ENCODE measurements around the gene WNT7A. TPM values are rescaled to one million over a fixed set of nuclear protein-coding genes. Genes with fewer than 3 reads are reported as not detected.
A peak's percentile ranks its signal among the peaks of the same experiment; 100 is the strongest.

WNT7A gene
- total and polyA plus RNA-seq, 5 donors: not detected

- Histone ChIP-seq H3K9me3 (ENCODE audit: control insufficient read depth, low read length) (no peaks in the 10 kb centered on the region), H3K4me3 (ENCODE audit: low read length) (peak overlapping the region; percentile 71), H3K27me3 (ENCODE audit: control insufficient read depth, insufficient read depth) (no peaks in the 10 kb centered on the region), H3K27ac (ENCODE audit: low read length) (no peak overlapping the region), H3K4me1 (ENCODE audit: control insufficient read depth, insufficient read depth, low read length) (peaks cover 3% of the 10 kb centered on the region)
- DNase-seq (peak in 1 of 3 donors; percentile 54), ATAC-seq (no peak)
- intact Hi-C loops (cut with DNase I): loop anchor here in 2 of 4 donors (10.0 kb wide), 2 partner anchors 230 to 580 kb away; partner anchors contain the start of genes CHCHD4 (in 1 of the 2) and TMEM43 (in 1 of the 2)
- 30% methylated on average over 20 of the region's 20 CpGs for WGBS
Observed at GRCh38 chr3:13894807-13895154, 14.9 kb upstream of the WNT7A start.

- no peak for DNase-seq
- Histone ChIP-seq H3K27ac (ENCODE audit: low read length) (no peak overlapping the region), H3K4me3 (ENCODE audit: low read length) (no peak overlapping the region), H3K4me1 (ENCODE audit: control insufficient read depth, insufficient read depth, low read length) (peaks cover 3% of the 10 kb centered on the region), H3K9me3 (ENCODE audit: control insufficient read depth, low read length) (no peaks in the 10 kb centered on the region), H3K27me3 (ENCODE audit: control insufficient read depth, insufficient read depth) (no peaks in the 10 kb centered on the region)
- WGBS: 56% methylated on average over 13 of the region's 13 CpGs
- ATAC-seq: no peak
- intact Hi-C loops (cut with DNase I): loop anchor here in 2 of 4 donors (10.0 kb wide), 2 partner anchors 231 to 581 kb away; partner anchors contain the start of genes CHCHD4 (in 1 of the 2) and TMEM43 (in 1 of the 2)
Observed at GRCh38 chr3:13894096-13894806, 14.4 kb upstream of the WNT7A start.

GRCh38 chr3:13892304-13892703 is 12.4 kb upstream of the WNT7A start:
- WGBS: 94% methylated on average over 2 of the region's 2 CpGs
- H3K27me3 ChIP-seq (ENCODE audit: control insufficient read depth, insufficient read depth): no peaks in the 10 kb centered on the region
- ATAC-seq (no peak), DNase-seq (no peak)
- no peak overlapping the region for H3K4me3 ChIP-seq (ENCODE audit: low read length)
- peaks cover 3% of the 10 kb centered on the region for H3K4me1 ChIP-seq (ENCODE audit: control insufficient read depth, insufficient read depth, low read length)
- intact Hi-C loops (cut with DNase I): loop anchor here in 2 of 4 donors (10.0 kb wide), 2 partner anchors 232 to 582 kb away; partner anchors contain the start of genes CHCHD4 (in 1 of the 2) and TMEM43 (in 1 of the 2)
- H3K9me3 ChIP-seq (ENCODE audit: control insufficient read depth, low read length): no peaks in the 10 kb centered on the region
- H3K27ac ChIP-seq (ENCODE audit: low read length): no peak overlapping the region

GRCh38 chr3:13891492-13892073 is 11.7 kb upstream of the WNT7A start:
- DNase-seq (no peak), ATAC-seq (no peak)
- H3K27ac ChIP-seq (ENCODE audit: low read length): no peak overlapping the region
- peaks cover 3% of the 10 kb centered on the region for H3K4me1 ChIP-seq (ENCODE audit: control insufficient read depth, insufficient read depth, low read length)
- intact Hi-C loops (cut with DNase I): loop anchor here in 2 of 4 donors (10.0 kb wide), 2 partner anchors 233 to 583 kb away; partner anchors contain the start of genes CHCHD4 (in 1 of the 2) and TMEM43 (in 1 of the 2)
- H3K9me3 ChIP-seq (ENCODE audit: control insufficient read depth, low read length): no peaks in the 10 kb centered on the region
- WGBS: 74% methylated on average over 5 of the region's 5 CpGs
- no peaks in the 10 kb centered on the region for H3K27me3 ChIP-seq (ENCODE audit: control insufficient read depth, insufficient read depth)
- no peak overlapping the region for H3K4me3 ChIP-seq (ENCODE audit: low read length)

GRCh38 chr3:13891017-13891392 is 11.1 kb upstream of the WNT7A start:
- H3K4me1 ChIP-seq (ENCODE audit: control insufficient read depth, insufficient read depth, low read length): no peaks in the 10 kb centered on the region
- H3K9me3 ChIP-seq (ENCODE audit: control insufficient read depth, low read length): no peaks in the 10 kb centered on the region
- no peak overlapping the region for H3K27ac ChIP-seq (ENCODE audit: low read length)
- no peak overlapping the region for H3K4me3 ChIP-seq (ENCODE audit: low read length)
- no peaks in the 10 kb centered on the region for H3K27me3 ChIP-seq (ENCODE audit: control insufficient read depth, insufficient read depth)
- DNase-seq: no peak
- intact Hi-C loops (cut with DNase I): loop anchor here in 2 of 4 donors (10.0 kb wide), 2 partner anchors 234 to 584 kb away; partner anchors contain the start of genes CHCHD4 (in 1 of the 2) and TMEM43 (in 1 of the 2)
- ATAC-seq: no peak

- no peaks in the 10 kb centered on the region for H3K4me1 ChIP-seq (ENCODE audit: control insufficient read depth, insufficient read depth, low read length)
- peak; percentile 50 to 74 (median 60) for DNase-seq
- peak; percentile 7 to 68 for ATAC-seq
- no peaks in the 10 kb centered on the region for H3K27me3 ChIP-seq (ENCODE audit: control insufficient read depth, insufficient read depth)
- H3K9me3 ChIP-seq (ENCODE audit: control insufficient read depth, low read length): no peaks in the 10 kb centered on the region
- WGBS: 36% methylated on average over 13 of the region's 13 CpGs
- H3K27ac ChIP-seq (ENCODE audit: low read length): no peak overlapping the region
- intact Hi-C loops (cut with DNase I): loop anchor here in 2 of 4 donors (10.0 kb wide), 2 partner anchors 234 to 584 kb away; partner anchors contain the start of genes CHCHD4 (in 1 of the 2) and TMEM43 (in 1 of the 2)
- H3K4me3 ChIP-seq (ENCODE audit: low read length): no peak overlapping the region
Observed at GRCh38 chr3:13890377-13891016, 10.6 kb upstream of the WNT7A start.

- 67% methylated on average over 1 of the region's 1 CpG for WGBS
- Histone ChIP-seq H3K9me3 (ENCODE audit: control insufficient read depth, low read length) (no peaks in the 10 kb centered on the region), H3K4me3 (ENCODE audit: low read length) (no peak overlapping the region), H3K27ac (ENCODE audit: low read length) (no peak overlapping the region), H3K4me1 (ENCODE audit: control insufficient read depth, insufficient read depth, low read length) (no peaks in the 10 kb centered on the region), H3K27me3 (ENCODE audit: control insufficient read depth, insufficient read depth) (no peaks in the 10 kb centered on the region)
- no peak for DNase-seq
- no peak for ATAC-seq
- intact Hi-C loops (cut with DNase I): loop anchor here in 1 of 4 donors (10.0 kb wide), 1 partner anchor 234 kb away; no protein-coding TSS in a partner anchor
Observed at GRCh38 chr3:13888576-13888975, 8.7 kb upstream of the WNT7A start.

GRCh38 chr3:13887495-13888300 is 7.8 kb upstream of the WNT7A start:
- intact Hi-C loops (cut with DNase I): loop anchor here in 1 of 4 donors (10.0 kb wide), 1 partner anchor 233 kb away; no protein-coding TSS in a partner anchor
- no peaks in the 10 kb centered on the region for H3K4me1 ChIP-seq (ENCODE audit: control insufficient read depth, insufficient read depth, low read length)
- H3K27me3 ChIP-seq (ENCODE audit: control insufficient read depth, insufficient read depth): no peaks in the 10 kb centered on the region
- no peak overlapping the region for H3K27ac ChIP-seq (ENCODE audit: low read length)
- DNase-seq (no peak), ATAC-seq (no peak)
- H3K4me3 ChIP-seq (ENCODE audit: low read length): no peak overlapping the region
- H3K9me3 ChIP-seq (ENCODE audit: control insufficient read depth, low read length): no peaks in the 10 kb centered on the region
- 66% methylated on average over 6 of the region's 6 CpGs for WGBS

GRCh38 chr3:13886593-13887129 is 6.8 kb upstream of the WNT7A start:
- WGBS: 71% methylated on average over 4 of the region's 4 CpGs
- Histone ChIP-seq H3K27ac (ENCODE audit: low read length) (no peak overlapping the region), H3K4me1 (ENCODE audit: control insufficient read depth, insufficient read depth, low read length) (no peaks in the 10 kb centered on the region), H3K9me3 (ENCODE audit: control insufficient read depth, low read length) (peaks cover 1% of the 10 kb centered on the region), H3K27me3 (ENCODE audit: control insufficient read depth, insufficient read depth) (no peaks in the 10 kb centered on the region), H3K4me3 (ENCODE audit: low read length) (no peak overlapping the region)
- intact Hi-C loops (cut with DNase I): loop anchor here in 1 of 4 donors (10.0 kb wide), 1 partner anchor 232 kb away; no protein-coding TSS in a partner anchor
- DNase-seq (no peak), ATAC-seq (no peak)

- Histone ChIP-seq H3K4me1 (ENCODE audit: control insufficient read depth, insufficient read depth, low read length) (no peaks in the 10 kb centered on the region), H3K4me3 (ENCODE audit: low read length) (no peak overlapping the region), H3K27ac (ENCODE audit: low read length) (no peak overlapping the region), H3K9me3 (ENCODE audit: control insufficient read depth, low read length) (peaks cover 1% of the 10 kb centered on the region), H3K27me3 (ENCODE audit: control insufficient read depth, insufficient read depth) (no peaks in the 10 kb centered on the region)
- no peak for DNase-seq
- intact Hi-C loops (cut with DNase I): loop anchor here in 1 of 4 donors (10.0 kb wide), 1 partner anchor 231 kb away; no protein-coding TSS in a partner anchor
- ATAC-seq: no peak
- 38% methylated on average over 8 of the region's 8 CpGs for WGBS
Observed at GRCh38 chr3:13885704-13886010, 5.8 kb upstream of the WNT7A start.

All from right cardiac atrium (tissue), 5 donors.